Measurements from ENCODE around the gene CCL8.
"Not testable (repeated sequence)": the region's sequence is repeated elsewhere in the genome, so short reads cannot be mapped to it uniquely, and the experiment has no call there.

CCL8 gene

GRCh38 chr17:34318474-34318873, 761 bp upstream of the CCL8 start:
- no peak for DNase-seq

DNA sequence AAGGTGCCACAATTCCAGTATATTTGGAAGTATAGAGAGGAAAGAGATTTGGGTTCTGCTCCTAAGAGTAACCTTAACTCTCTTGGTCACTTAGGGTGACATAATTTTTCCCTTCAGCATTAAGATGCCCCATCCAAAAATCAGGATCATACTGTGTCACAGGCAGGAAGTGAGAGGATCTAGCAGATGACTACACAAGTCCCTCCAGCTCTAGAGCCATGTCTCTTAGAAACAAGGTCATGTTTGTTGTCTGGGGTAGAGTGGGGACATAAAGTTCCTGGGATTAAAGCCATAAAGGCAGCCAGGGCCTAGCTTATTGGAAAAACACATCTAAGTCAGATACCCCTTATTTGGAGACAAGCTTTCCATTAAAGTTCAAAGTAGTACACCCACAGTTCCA, 2.7 kb downstream of the CCL8 start:
- DNase-seq: no peak

DNA sequence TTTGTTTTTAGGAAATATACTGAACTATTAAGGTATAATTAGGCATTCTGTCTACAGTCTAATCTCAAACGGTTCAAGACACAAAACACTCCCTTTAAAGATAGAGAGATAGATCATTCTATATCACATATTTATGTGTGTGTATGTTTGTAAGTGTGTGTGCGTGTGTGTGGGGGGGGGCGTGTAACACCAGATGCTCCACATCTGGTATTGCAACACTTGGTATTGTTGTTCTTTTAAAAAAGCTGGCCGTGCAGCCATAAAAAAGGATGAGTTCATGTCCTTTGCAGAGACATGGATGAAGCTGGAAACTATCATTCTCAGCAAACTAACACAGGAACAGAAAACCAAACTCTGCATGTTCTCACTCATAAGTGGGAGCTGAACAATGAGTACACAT, 8.3 kb downstream of the CCL8 start:
- not testable (repeated sequence) for DNase-seq

DNA sequence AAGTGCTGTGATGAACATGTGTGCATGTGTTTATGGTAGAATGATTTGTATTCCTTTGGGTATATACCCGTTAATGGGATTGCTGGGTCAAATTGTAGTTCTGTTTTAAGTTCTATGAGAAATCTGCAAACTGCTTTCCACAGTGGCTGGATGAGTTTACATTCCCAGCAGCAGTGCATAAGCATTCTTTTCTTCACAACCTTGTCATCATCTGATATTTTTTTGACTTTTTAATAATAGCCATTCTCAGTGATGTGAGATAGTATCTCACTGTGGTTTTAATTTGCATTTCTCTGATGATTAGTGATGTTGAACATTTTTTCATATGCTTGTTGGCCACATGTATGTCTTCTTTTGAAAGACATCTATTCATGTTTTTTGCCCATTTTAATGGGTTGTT, 18.5 kb downstream of the CCL8 start:
- no peak for DNase-seq

DNA sequence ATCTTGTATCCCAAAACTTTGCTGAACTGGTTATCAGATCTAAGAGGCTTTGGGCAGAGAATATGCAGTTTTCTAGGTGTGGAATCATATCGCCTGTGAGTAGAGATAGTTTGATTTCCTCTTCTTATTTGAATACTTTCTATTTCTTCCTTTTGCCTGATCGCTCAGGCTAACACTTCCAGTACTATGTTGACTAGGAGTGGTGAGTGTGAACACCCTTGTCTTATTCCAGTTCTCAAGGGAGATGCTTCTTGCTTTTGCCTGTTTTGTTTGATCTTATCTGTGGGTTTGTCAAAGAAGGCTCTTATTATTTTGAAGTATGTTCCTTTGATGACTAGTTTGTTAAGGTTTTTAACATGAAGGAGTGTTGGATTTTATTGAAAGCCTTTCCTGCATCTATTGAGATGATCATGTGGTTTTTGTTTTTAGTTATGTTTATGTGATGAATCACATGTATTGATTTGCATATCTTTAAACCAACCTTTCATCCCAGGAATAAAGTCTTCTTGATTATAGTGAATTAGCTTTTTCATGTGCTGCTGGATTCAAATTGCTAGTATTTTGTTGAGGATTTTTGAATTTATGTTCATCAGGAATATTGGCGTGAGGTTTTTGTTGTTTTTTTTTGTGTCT, 20.0 kb downstream of the CCL8 start:
- DNase-seq: no peak

DNA sequence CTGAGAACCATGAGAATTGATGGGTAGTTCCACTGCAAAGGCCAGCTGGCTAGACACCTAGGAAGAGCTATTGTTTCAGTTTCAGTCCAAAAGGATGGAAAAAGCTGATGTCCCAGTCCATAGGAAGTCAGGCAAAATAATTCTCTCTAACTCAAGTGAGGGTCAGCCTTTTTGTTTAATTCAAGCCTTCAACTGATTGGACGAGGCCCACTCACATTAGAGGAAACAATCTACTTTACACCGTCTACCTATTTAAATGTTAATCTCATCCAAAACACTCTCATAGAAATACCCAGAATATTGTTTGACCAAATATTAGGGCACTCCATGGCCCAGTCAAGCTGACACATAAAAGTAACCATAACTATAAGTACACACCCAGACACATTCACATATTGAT, 22.7 kb downstream of the CCL8 start:
- no peak for DNase-seq

- DNase-seq: no peak
Measured at GRCh38 chr17:34347063-34347462, 27.8 kb downstream of the CCL8 start.

GRCh38 chr17:34349751-34350150, 30.5 kb downstream of the CCL8 start:
- DNase-seq: no peak

DNA sequence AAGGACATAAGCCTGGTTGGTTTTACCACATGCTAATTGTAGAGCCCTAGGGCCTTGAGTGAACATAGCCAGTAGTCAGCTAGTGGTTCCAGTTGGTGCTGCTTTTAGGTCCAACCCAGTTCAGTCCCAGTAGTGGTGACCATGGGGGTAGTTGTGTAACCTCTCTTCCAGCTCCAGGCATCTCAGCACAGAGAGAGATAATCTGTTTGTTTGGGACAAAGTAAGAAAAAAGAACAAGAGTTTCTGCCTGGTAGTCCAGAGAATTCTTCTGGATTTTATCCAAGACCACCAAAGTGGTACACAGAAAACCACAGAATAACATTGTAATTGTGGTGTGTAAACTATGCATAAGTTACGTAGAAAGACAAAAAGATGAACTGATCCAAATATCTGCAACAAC, 31.9 kb downstream of the CCL8 start:
- no peak for DNase-seq

GRCh38 chr17:34352191-34352590, 33.0 kb downstream of the CCL8 start:
- no peak for DNase-seq

DNA sequence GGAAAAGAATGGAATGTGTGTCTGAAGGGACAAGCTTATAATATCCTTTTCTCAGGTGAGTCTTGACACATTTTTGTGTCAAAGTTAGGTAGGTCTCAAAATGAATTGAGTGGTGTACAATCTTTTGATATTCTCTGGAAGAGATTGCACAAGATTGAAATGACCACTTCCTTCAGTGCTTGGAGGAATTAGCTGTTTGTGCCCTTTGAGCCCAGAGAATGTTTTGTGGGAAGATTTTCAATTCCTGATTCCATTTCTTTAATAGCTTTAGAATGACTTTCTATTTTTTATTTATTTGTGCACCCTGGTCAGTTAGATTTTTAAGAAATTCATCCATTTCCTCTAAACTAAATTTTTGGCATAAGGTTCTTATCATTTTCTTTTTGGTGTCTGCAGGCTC, 35.4 kb downstream of the CCL8 start:
- DNase-seq: no peak

DNA sequence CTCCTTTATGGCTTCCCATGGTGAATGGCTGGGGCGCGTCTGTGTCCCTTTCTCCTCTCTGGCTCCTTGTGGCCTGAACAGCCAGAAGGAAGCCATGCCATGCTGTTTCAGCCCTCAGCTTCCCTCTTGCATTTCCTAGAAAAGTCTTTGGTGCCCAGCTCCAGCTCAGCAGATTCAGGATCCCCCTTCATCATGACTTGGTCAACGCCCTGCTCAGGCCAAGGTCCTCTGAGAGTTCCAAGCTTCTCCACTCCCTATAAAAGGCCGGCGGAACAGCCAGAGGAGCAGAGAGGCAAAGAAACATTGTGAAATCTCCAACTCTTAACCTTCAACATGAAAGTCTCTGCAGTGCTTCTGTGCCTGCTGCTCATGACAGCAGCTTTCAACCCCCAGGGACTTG, 37.0 kb downstream of the CCL8 start, which contains the start of gene CCL13:
TSS of gene CCL13 (plus strand) at position 287 of the 400 bp plus-strand sequence. CDS start at position 334, 47 bp downstream.
- DNase-seq: no peak

- DNase-seq: no peak
Measured at GRCh38 chr17:34357398-34357797, 38.2 kb downstream of the CCL8 start.

DNA sequence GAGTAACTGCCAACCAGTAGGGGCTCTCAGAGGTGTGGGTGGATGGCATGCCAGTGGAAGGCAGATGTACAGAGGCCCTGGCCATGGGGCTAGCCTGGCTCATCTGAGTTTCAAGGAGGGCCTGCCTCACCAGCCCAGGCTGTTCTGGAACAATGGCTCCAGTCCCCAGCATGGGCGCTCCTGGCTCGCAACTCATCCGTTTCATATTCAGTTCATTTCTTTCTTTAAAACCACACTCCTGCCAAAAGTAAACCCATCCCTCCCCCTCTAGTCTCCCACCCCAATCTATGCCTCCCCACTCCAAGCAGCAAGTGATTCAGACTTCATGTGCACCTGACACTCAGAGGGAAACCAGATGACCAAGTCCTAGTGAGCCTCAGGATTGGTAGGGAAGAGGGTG, 39.4 kb downstream of the CCL8 start:
- DNase-seq: no peak

DNA sequence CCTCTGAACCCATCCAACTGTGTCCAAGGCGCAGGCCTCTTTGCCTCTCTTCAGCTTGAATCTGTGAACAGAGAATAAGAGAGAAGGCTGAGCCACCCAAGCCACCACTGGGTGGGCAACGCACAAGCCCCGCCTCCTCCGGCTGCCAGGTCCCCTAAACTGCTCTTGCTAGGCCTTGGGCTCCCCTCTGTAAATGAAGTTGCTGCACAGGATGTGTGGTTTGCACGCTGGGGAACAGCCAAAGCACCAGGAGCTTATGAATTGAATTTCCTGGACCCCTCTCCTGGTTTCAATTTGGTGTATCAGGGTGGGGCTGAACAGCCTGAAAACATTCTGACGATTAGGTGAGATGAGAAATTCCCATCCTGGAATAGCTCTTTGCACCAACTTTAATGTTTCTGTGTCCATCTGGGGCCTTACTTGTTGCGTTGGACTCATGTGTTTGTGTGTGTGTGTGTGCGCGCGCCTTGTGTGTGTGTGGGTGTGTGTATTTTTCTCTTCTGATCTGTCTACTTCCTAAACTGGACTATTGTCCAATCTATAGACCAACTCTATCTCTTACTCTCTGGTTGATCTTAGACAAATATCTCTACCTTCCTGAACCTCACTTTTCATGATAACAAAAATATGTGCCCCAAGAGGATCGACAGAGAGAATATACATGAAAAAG, 41.5 kb downstream of the CCL8 start:
- DNase-seq: no peak

DNA sequence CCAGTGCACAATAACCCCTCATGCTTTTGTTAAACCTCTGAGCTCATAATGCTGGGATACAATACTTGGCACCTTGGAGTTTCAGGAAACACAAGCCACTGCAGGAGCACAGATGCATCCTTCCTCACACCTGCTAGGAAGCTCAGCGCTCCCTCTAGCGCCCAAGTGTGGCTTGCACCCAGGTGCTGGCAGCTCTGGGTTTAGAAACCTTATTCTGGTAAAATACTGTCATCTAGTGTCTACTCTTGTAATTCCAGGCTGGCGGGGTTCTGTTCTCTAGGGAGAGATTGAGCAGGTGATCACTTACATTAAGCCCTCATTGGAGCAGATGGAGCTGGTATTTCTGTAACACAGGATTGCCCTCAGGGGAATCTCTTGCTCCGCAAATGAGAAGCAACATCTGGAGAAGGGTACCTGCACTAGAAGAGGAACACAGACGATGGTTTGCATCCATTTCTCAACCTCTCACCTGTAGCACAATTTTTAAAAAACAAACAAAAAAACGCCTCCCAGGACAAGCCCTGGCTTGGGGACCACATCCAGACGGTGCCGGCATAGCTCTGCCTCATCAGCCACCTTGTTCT, 42.3 kb downstream of the CCL8 start:
- DNase-seq: peak; percentile 60

- no peak for DNase-seq
Measured at GRCh38 chr17:34363183-34363661, 44.0 kb downstream of the CCL8 start, which contains the start of gene CCL1. TSS of gene CCL1 (minus strand) at chr17:34363233. CDS start at chr17:34363161, 72 bp downstream.

GRCh38 chr17:34364751-34365150, 45.5 kb downstream of the CCL8 start:
- DNase-seq: no peak

GRCh38 chr17:34365340-34365739, 46.1 kb downstream of the CCL8 start:
- no peak for DNase-seq

- no peak for DNase-seq
Measured at GRCh38 chr17:34366010-34366409, 46.8 kb downstream of the CCL8 start.

- DNase-seq: no peak
Measured at GRCh38 chr17:34366529-34367107, 47.4 kb downstream of the CCL8 start.

DNA sequence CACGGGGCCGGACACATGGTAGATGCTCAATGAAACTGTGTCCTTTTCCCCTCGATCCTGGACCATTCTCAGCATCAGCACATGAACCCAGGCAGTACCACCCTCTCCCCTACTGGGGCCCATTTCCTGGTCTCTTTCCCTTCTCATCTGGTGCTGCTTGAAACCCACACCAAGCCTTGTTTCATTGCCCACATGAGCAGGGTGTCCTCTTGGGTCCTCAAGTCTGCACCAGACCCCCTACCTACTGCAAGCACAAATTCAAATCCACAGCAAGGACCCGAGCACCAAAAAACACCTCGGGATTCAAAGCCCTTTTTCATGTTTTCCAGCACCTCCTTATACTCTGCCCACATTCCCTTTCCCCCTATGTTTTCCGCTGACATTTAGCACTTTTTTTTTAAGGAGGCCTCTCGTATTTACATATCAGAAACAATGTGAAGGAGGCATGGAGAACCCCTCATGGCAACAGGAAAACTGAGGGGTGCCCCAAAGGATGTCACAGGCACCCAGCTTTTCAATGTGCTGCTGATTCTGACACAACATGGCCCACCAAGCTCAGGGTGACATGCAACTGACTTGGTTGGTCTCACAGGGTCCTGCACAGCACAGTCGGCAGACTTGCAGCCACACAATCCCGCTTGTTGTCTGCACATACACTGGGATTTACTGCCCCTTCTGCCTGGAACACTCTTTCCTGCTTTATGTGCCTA, 48.4 kb downstream of the CCL8 start:
- no peak for DNase-seq

Data from GOT3 (cell line).